Heart left ventricle (tissue), 16 donors: ENCODE results near the gene COPE. TPM values are rescaled to one million over a fixed set of nuclear protein-coding genes. Genes with fewer than 3 reads are reported as not detected.

ENCODE experiments used
- ATAC-seq, 4 donors: fragments of 200-7000 bp; cut with Tn5 transposase; one replicate each; pipeline ENCODE4 v1.9.1; 2020 to 2022; ENCODE audit warnings: moderate library complexity in 4 of 4, mild to moderate bottlenecking in 3 of 4, moderate number of reproducible peaks in 1 of 4
- DNase-seq, 5 donors: peaks; one replicate each; pipeline ENCODE4 v3.0.0-alpha.2; 2020
- H3K27ac ChIP-seq, 12 donors: fragments of 200-600 bp; sonication (generic) in 4 of 12; one replicate each; pipeline versions ENCODE4 v1.5.0 to v1.8.0; 2016 to 2022; ENCODE audit warnings: mild to moderate bottlenecking in 2 of 12
- H3K27me3 ChIP-seq, 9 donors: fragments of 200-600 bp; sonication (generic) in 2 of 9; one replicate each; pipeline versions ENCODE4 v1.5.1 to v1.8.0; 2016 to 2022; ENCODE audit warnings: mild to moderate bottlenecking in 3 of 9
- H3K36me3 ChIP-seq, 9 donors: fragments of 200-600 bp; sonication (generic) in 2 of 9; one replicate each; pipeline versions ENCODE4 v1.5.0 to v1.8.0; 2018 to 2022; ENCODE audit warnings: mild to moderate bottlenecking in 2 of 9
- H3K4me1 ChIP-seq, 12 donors: fragments of 200-600 bp; sonication (generic) in 4 of 12; one replicate each; pipeline versions ENCODE4 v1.5.0 to v1.8.0; 2016 to 2022; ENCODE audit warnings: mild to moderate bottlenecking in 3 of 12
- H3K4me3 ChIP-seq, 12 donors: fragments of 200-600 bp; sonication (generic) in 4 of 12; one replicate each; pipeline versions ENCODE4 v1.5.0 to v1.8.0; 2017 to 2022; ENCODE audit warnings: mild to moderate bottlenecking in 9 of 12, moderate library complexity in 4 of 12
- H3K9me3 ChIP-seq, 12 donors: fragments of 200-600 bp; sonication (generic) in 4 of 12; one replicate each; pipeline versions ENCODE4 v1.5.0 to v1.8.0; 2016 to 2022; ENCODE audit warnings: mild to moderate bottlenecking in 1 of 12
- CTCF ChIP-seq, 12 donors: fragments of 200-600 bp; sonication (generic) in 4 of 12; IDR thresholded peaks; one replicate each; pipeline versions ENCODE4 v1.5.0 to v1.8.0; 2018 to 2022; ENCODE audit warnings: antibody characterized with exemption in 12 of 12, mild to moderate bottlenecking in 5 of 12
- POLR2A ChIP-seq, 2 donors: fragments of 450-650 bp; IDR thresholded peaks; one replicate each; pipeline ENCODE4 v1.6.1; 2017; ENCODE audit warnings: antibody characterized with exemption in 2 of 2, mild to moderate bottlenecking in 2 of 2, moderate library complexity in 2 of 2
- WGBS, 4 donors: extraction: QIAGEN DNeasy Blood & Tissue Kit in 2 of 4; methylation state at CpG; one replicate each; pipeline versions ENCODE4 v1.1.5 to v1.1.7; 2013 to 2018; 5-methylcytosine and 5-hydroxymethylcytosine counted together
- intact Hi-C, 10 donors: fragments of 100-400 bp; cut with DNase I; formaldehyde crosslinking; loops; one replicate each; pipeline versions ENCODE4 v1.11.1 to v1.14.2; 2022
- polyA plus RNA-seq, 2 donors: library from polyadenylated mRNA; stranded (reverse); fragments of 200-250 nt; gene quantifications; one replicate each; pipeline ENCODE4 v1.2.3, GENCODE V29; 2013
- total RNA-seq, 9 donors: library from RNA; depleted of rRNA in 2 of 9; stranded (reverse); fragments of >200 nt in 2 of 9; fragmentation: NEBNext Ultra II Directional in 3 of 9; extraction: Animal tissue kit (Norgen Biotek cat#: 25700) in 3 of 9; gene quantifications; one replicate each; pipeline versions ENCODE4 v1.1.0 to v1.2.4, GENCODE V29; 2016 to 2023
- donor health status: ischemic (EF 13 %, LVEDD 7.1; RV severe dilation, severe dysfunction).
- donor health status: healthy with polysubstance abuse.
- donor health status: DM: no; HTN: yes; CAD: no.
- donor health status: DM: no; HTN: no; CAD: no.
- donor health status: ischemic (EF 25% LVEDD 6.9; RV normal size, moderate dysfunction).
- donor health status: ischemic (EF 25% LVEDD 5.7; RV mildly dilated, moderate dysfunction).
- donor health status: healthy.
- donor health status: DM: yes; HTN: yes; CAD: no.
- donor health status: ischemic (EF 35%, LVEDD 5.7; RV mildly dilated, moderate dysfunction).
- donor health status: nonischemic (EF 11% LVEDD 7.7; RV severe dilation, severe dysfunction).
- donor health status: DM: yes; HTN: yes; CAD: no.
- donor health status: PGD.
- donor health status: ischemic (EF 29% LVEDD 5.4; RV normal size, mild dysfunction).
- donor health status: nonischemic (EF 23%, LVEDD 6.1; RV moderate dilation, normal function).

COPE gene
- total and polyA plus RNA-seq, 11 donors, result 94.0 to 241 (median 147) TPM

- Histone ChIP-seq H3K27ac (no peak overlapping the region), H3K4me1 (peaks cover 0 to 19% (median 9%) of the 10 kb centered on the region in 12 donors), H3K9me3 (no peaks in the 10 kb centered on the region), H3K27me3 (peaks cover 0 to 17% (median 8%) of the 10 kb centered on the region in 9 donors), H3K4me3 (no peak overlapping the region), H3K36me3 (no peaks in the 10 kb centered on the region)
- TF ChIP-seq POLR2A (IDR thresholded peaks at IDR 0.05), result no peak
- DNase-seq, result no peak
- WGBS, 4 donors, result 77 to 85% (median 82%) methylated on average over 10 of the region's 10 CpGs
- intact Hi-C loops, result loop anchor here in 2 of 10 donors (10.0 kb wide), 1 partner anchor 95 kb away; no protein-coding TSS in a partner anchor
- ATAC-seq, result no peak
Measured at GRCh38 chr19:18889949-18890745, 29.0 kb downstream of the COPE start.

- Histone ChIP-seq H3K27ac (no peak overlapping the region), H3K9me3 (no peaks in the 10 kb centered on the region), H3K36me3 (no peaks in the 10 kb centered on the region), H3K4me3 (no peak overlapping the region), H3K27me3 (no peaks in the 10 kb centered on the region), H3K4me1 (no peaks in the 10 kb centered on the region)
- no peak for ATAC-seq
- intact Hi-C loops, result no loop called here
- 89 to 96% (median 95%) methylated on average over 4 of the region's 4 CpGs for WGBS, 4 donors
- TF ChIP-seq CTCF (IDR thresholded peaks at IDR 0.05) (no peak), POLR2A (IDR thresholded peaks at IDR 0.05) (no peak)
- no peak for DNase-seq
Measured at GRCh38 chr19:18886972-18887371, 32.2 kb downstream of the COPE start.

- Histone ChIP-seq H3K4me3 (no peak overlapping the region), H3K4me1 (no peaks in the 10 kb centered on the region), H3K27me3 (no peaks in the 10 kb centered on the region), H3K9me3 (no peaks in the 10 kb centered on the region), H3K36me3 (no peaks in the 10 kb centered on the region), H3K27ac (no peak overlapping the region)
- 81 to 88% (median 85%) methylated on average over 24 to 30 of the region's 30 CpGs for WGBS, 4 donors
- no peak for ATAC-seq
- intact Hi-C loops, result no loop called here
- TF ChIP-seq POLR2A (IDR thresholded peaks at IDR 0.05) (no peak), CTCF (IDR thresholded peaks at IDR 0.05) (no peak)
- DNase-seq, result no peak
Measured at GRCh38 chr19:18883526-18884304, 35.5 kb downstream of the COPE start.

GRCh38 chr19:18881491-18881890, 37.7 kb downstream of the COPE start:
- TF ChIP-seq POLR2A (IDR thresholded peaks at IDR 0.05), result no peak
- TF ChIP-seq CTCF (IDR thresholded peaks at IDR 0.05), result no peak
- intact Hi-C loops, result no loop called here
- Histone ChIP-seq H3K4me1 (no peaks in the 10 kb centered on the region), H3K4me3 (no peak overlapping the region), H3K27ac (no peak overlapping the region), H3K36me3 (no peaks in the 10 kb centered on the region), H3K27me3 (no peaks in the 10 kb centered on the region), H3K9me3 (peaks cover 0 to 4% (median 0%) of the 10 kb centered on the region in 12 donors)
- DNase-seq (no peak), ATAC-seq (no peak)
- WGBS, 4 donors, result 91 to 98% (median 95%) methylated on average over 6 to 7 of the region's 7 CpGs
